Testis (tissue), 2 donors: ENCODE data around the gene RUNDC1.

ENCODE experiments used
- CTCF ChIP-seq, 3 experiments: fragments of 450-650 bp in 2 of 3; fragments of 200-600 bp in 1 of 3; sonication (generic) in 1 of 3; IDR thresholded peaks; one replicate each; pipeline ENCODE4 v1.5.1; 2016 to 2019; ENCODE audit warnings: antibody characterized with exemption in 3 of 3, mild to moderate bottlenecking in 2 of 3, moderate library complexity in 1 of 3
- POLR2A ChIP-seq: fragments of 450-650 bp; IDR thresholded peaks from one replicate; pipeline ENCODE4 v1.6.1; 2017; ENCODE audit warnings: antibody characterized with exemption, mild to moderate bottlenecking, moderate library complexity

GRCh38 chr17:43033948-43034881 lies 53.9 kb downstream of the RUNDC1 start:
- TF ChIP-seq CTCF (IDR thresholded peaks at IDR 0.05) = no peak
- no peak for TF ChIP-seq POLR2A
